ENCODE results near the gene PHF21B. TPM values are rescaled to one million over a fixed set of nuclear protein-coding genes. Genes with fewer than 3 reads are reported as not detected.

PHF21B gene
- total RNA-seq, 1 donor from 2014 or later, result 19.0 TPM

DNA sequence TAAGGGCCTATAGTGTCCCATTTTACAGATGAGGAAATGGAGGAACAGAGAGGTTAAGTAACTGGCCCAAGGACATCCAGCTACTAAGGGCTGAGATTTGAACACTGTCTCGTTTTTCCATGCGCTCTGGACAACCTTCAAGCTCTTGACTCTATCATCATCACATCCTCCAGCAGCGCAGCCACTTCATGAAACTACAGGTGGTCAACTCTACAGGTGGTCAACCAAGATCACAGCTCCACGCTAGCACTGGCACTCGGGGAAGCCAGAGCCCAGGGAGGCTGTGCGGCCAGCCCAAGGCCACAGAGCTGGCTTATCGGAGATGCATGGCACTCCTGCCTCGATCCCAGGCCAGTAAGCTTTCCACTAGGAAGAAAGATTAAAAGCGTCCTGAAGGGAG, 40.0 kb downstream of the PHF21B start:
- no peaks in the 10 kb centered on the region for H3K4me1 Mint-ChIP-seq (ENCODE audit: unreplicated experiment)
- H3K36me3 Mint-ChIP-seq, result no peaks in the 10 kb centered on the region
- H3K27me3 Mint-ChIP-seq, result no peaks in the 10 kb centered on the region
- TF ChIP-seq, protein P1, sequence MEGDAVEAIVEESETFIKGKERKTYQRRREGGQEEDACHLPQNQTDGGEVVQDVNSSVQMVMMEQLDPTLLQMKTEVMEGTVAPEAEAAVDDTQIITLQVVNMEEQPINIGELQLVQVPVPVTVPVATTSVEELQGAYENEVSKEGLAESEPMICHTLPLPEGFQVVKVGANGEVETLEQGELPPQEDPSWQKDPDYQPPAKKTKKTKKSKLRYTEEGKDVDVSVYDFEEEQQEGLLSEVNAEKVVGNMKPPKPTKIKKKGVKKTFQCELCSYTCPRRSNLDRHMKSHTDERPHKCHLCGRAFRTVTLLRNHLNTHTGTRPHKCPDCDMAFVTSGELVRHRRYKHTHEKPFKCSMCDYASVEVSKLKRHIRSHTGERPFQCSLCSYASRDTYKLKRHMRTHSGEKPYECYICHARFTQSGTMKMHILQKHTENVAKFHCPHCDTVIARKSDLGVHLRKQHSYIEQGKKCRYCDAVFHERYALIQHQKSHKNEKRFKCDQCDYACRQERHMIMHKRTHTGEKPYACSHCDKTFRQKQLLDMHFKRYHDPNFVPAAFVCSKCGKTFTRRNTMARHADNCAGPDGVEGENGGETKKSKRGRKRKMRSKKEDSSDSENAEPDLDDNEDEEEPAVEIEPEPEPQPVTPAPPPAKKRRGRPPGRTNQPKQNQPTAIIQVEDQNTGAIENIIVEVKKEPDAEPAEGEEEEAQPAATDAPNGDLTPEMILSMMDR (conservative IDR thresholded peaks at IDR 0.05), result no peak
- no peak overlapping the region for H3K4me3 Mint-ChIP-seq
- DNase-seq (ENCODE audit: extremely low spot score, unreplicated experiment), result no peak
- no peak overlapping the region for H3K27ac Mint-ChIP-seq
- no peaks in the 10 kb centered on the region for H3K9me3 Mint-ChIP-seq

DNA sequence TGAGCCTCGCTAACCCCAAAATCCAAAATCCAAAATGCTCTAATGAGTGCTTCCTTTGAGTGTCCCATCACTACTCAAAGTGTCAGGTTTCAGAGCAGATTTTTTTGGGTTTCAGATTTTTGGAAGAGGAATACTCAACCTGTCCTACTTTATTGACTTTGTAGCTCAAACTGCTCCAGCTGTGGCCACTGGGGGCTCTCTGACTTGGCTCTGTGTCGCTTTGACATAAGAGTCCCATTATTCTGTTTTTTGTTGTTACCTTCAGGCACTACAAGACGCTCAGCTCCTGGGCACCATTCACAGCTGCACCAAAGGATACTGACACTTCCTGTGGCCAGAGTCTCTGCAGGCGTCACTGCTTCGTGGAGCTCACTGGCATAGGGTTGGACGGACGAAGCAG, 41.1 kb downstream of the PHF21B start:
- peaks cover 5% of the 10 kb centered on the region for H3K4me1 Mint-ChIP-seq (ENCODE audit: unreplicated experiment)
- DNase-seq (ENCODE audit: extremely low spot score, unreplicated experiment), result no peak
- H3K27me3 Mint-ChIP-seq, result no peaks in the 10 kb centered on the region
- no peak overlapping the region for H3K27ac Mint-ChIP-seq
- TF ChIP-seq, protein P1 (conservative IDR thresholded peaks at IDR 0.05), result peak; percentile 49
- no peak overlapping the region for H3K4me3 Mint-ChIP-seq
- H3K36me3 Mint-ChIP-seq, result no peaks in the 10 kb centered on the region
- no peaks in the 10 kb centered on the region for H3K9me3 Mint-ChIP-seq

DNA sequence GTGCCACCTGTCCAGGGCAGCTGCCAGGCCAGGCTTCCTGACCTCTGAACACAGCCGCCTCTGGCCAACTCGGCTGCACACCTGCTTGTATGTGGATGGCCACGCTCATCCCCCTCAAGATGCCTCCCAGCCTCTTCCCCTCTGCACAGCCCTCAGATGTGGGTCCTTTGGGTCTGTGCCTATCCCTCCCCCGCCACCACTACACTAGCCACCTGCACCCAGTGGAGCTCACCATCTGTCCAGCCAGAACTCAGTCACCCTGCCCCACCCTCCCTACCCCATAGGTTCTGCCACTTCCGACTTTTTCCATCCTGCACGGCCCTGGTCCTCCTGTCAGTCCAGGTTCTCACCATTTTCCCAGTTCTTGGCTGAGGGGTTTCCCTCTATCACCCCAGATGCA, 44.6 kb downstream of the PHF21B start:
- H3K9me3 Mint-ChIP-seq, result no peaks in the 10 kb centered on the region
- TF ChIP-seq, protein P1 (conservative IDR thresholded peaks at IDR 0.05), result no peak
- no peak overlapping the region for H3K27ac Mint-ChIP-seq
- DNase-seq (ENCODE audit: extremely low spot score, unreplicated experiment), result no peak
- no peak overlapping the region for H3K4me3 Mint-ChIP-seq
- H3K4me1 Mint-ChIP-seq (ENCODE audit: unreplicated experiment), result peaks cover 5% of the 10 kb centered on the region
- H3K27me3 Mint-ChIP-seq, result no peaks in the 10 kb centered on the region
- H3K36me3 Mint-ChIP-seq, result no peaks in the 10 kb centered on the region

DNA sequence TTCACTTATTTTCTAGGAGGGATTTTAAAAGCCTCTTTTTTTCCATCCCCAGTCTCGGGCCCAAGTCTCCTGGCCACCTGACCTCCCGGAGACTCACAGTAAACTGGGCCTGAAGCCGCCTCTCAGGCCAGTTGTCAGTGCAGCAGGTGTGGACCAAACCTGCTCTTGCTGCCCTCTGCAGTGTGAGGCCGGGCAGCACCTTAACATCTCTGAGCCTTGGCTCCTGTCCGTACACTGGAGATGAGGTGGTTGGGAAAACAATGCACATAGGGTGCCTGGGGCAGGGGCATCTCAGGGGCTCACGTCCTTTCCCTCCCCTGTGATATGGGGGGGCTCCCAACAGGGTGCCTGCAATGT, 45.1 kb downstream of the PHF21B start:
- no peak for DNase-seq (ENCODE audit: extremely low spot score, unreplicated experiment)
- no peaks in the 10 kb centered on the region for H3K9me3 Mint-ChIP-seq
- TF ChIP-seq, protein P1 (conservative IDR thresholded peaks at IDR 0.05), result no peak
- no peaks in the 10 kb centered on the region for H3K27me3 Mint-ChIP-seq
- peaks cover 5% of the 10 kb centered on the region for H3K4me1 Mint-ChIP-seq (ENCODE audit: unreplicated experiment)
- H3K4me3 Mint-ChIP-seq, result no peak overlapping the region
- H3K27ac Mint-ChIP-seq, result no peak overlapping the region
- no peaks in the 10 kb centered on the region for H3K36me3 Mint-ChIP-seq

DNA sequence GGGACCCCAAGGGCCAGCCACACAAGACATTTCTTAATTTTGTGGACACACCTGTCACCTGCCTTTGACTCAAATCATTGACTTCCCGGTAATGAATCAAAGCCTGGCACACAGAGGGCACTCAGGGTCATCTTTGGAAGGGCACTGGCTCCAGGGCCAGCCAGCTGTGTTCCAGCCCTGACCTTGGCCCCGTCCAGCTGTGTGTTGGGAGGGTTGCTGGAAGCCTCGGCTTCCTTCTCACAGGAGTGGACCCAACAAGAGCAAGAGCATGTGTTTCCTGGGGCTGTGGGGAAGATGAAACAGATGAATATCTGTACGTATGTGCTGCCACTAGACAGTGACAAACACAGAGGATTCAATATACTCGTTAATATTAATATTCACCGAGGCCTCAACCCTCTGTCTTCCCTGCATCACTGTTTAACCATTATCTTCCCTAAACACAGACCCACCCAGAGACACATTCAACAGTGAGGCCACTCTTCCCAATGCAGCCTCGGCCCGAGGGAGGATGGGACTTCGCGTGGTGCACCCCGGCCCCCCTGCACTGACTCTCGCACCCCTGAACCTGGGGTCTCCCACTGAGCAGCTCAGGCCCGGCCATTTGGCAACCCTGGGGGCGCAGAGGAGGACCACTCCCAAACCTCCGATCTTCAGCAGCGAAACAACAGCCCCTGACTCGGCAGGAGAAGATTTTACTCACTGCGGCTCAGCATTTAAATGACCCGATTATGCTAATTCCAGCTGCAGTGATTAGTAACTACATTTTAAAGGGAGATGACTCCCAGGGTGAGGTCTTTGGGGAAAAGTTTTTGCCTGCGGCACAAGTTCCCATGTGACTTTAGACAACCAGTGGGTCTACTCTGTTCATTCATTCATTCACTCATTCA, 45.7 kb downstream of the PHF21B start:
- Mint-ChIP-seq H3K27ac (no peak overlapping the region), H3K27me3 (no peaks in the 10 kb centered on the region), H3K4me1 (ENCODE audit: unreplicated experiment) (peaks cover 5% of the 10 kb centered on the region), H3K9me3 (no peaks in the 10 kb centered on the region), H3K4me3 (no peak overlapping the region), H3K36me3 (peaks cover 4% of the 10 kb centered on the region)
- no peak for DNase-seq (ENCODE audit: extremely low spot score, unreplicated experiment)
- TF ChIP-seq, protein P1 (conservative IDR thresholded peaks at IDR 0.05), result no peak
